ENCODE measurements around the gene SHLD1. TPM values are rescaled to one million over a fixed set of nuclear protein-coding genes. Genes with fewer than 3 reads are reported as not detected.

SHLD1 gene
- total RNA-seq, 1 experiment from 2014 or later, result 2.4 TPM

DNA sequence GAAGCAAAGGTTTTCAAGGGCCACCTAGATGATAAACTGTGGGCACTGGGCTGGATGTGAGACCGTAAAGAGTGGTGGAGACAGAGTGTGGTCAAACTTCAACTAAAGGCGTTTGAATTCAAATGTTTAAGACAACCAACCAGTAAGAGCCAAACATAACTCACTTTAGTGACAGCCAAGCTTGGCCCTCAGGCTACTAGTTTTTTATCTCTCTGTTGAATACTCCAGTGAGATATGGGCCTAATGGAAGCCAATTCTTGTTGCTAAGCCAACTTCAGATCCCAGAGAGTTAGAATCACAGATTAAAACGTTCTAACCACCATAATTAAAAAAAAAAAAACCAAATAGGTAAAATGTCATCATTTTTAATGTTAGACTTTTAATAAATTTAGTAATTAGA, 142.9 kb downstream of the SHLD1 start (continued):
- TF ChIP-seq JUND (IDR thresholded peaks at IDR 0.05) (no peak), CBX3 (IDR thresholded peaks at IDR 0.05; ENCODE audit: low read depth) (no peak), POLR2AphosphoS5 (IDR thresholded peaks at IDR 0.05; ENCODE audit: low read depth, low read length) (no peak), RAD21 (IDR thresholded peaks at IDR 0.05; ENCODE audit: low read depth) (no peak), CEBPB (IDR thresholded peaks at IDR 0.05; ENCODE audit: low read depth) (no peak), SRF (IDR thresholded peaks at IDR 0.05; ENCODE audit: low read depth) (no peak), SP1 (IDR thresholded peaks at IDR 0.05; ENCODE audit: low read depth) (no peak), EGR1 (IDR thresholded peaks at IDR 0.05; ENCODE audit: low read depth) (no peak)
- TF ChIP-seq, protein P1, sequence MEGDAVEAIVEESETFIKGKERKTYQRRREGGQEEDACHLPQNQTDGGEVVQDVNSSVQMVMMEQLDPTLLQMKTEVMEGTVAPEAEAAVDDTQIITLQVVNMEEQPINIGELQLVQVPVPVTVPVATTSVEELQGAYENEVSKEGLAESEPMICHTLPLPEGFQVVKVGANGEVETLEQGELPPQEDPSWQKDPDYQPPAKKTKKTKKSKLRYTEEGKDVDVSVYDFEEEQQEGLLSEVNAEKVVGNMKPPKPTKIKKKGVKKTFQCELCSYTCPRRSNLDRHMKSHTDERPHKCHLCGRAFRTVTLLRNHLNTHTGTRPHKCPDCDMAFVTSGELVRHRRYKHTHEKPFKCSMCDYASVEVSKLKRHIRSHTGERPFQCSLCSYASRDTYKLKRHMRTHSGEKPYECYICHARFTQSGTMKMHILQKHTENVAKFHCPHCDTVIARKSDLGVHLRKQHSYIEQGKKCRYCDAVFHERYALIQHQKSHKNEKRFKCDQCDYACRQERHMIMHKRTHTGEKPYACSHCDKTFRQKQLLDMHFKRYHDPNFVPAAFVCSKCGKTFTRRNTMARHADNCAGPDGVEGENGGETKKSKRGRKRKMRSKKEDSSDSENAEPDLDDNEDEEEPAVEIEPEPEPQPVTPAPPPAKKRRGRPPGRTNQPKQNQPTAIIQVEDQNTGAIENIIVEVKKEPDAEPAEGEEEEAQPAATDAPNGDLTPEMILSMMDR (IDR thresholded peaks at IDR 0.05 in 2 of 3, conservative IDR thresholded peaks at IDR 0.05 in 1 of 3; ENCODE audit: borderline replicate concordance in 1 of 3, insufficient read depth in 1 of 3, low read depth in 2 of 3, low read length in 2 of 3), result no peak
- TF ChIP-seq, protein P2, sequence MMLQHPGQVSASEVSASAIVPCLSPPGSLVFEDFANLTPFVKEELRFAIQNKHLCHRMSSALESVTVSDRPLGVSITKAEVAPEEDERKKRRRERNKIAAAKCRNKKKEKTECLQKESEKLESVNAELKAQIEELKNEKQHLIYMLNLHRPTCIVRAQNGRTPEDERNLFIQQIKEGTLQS (IDR thresholded peaks at IDR 0.05), result no peak

DNA sequence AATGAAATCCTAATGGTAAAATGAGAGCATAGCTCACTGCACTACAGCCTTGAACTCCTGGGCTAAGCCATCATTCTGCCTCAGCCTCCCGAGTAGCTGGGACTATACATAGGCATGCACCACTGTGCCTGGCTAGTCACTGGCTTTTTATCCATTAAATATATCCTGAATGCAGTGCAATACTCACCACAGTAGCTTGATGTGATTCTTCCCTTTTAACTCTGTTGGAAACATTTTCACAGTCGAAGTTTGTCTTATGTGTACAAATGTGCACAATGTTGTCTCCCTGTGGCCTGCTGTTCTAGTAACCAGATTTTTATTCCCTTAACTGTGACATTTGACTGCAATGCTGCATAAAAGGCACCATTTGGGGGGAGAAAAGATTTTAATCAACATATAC, 143.4 kb downstream of the SHLD1 start:
- Histone ChIP-seq H3K9me3 (ENCODE audit: control insufficient read depth in 1 of 2, insufficient read depth in 1 of 2, low read depth in 1 of 2, low read length in 2 of 2) (no peaks in the 10 kb centered on the region), H3K4me2 (ENCODE audit: low read length) (no peak overlapping the region), H3K36me3 (ENCODE audit: control insufficient read depth in 1 of 2, insufficient read depth in 2 of 2, low read length in 2 of 2) (no peaks in the 10 kb centered on the region), H4K20me1 (ENCODE audit: insufficient read depth) (no peaks in the 10 kb centered on the region), H3K4me1 (ENCODE audit: control insufficient read depth in 1 of 2, insufficient read depth in 2 of 2, low read length in 2 of 2) (no peaks in the 10 kb centered on the region), H2AFZ (ENCODE audit: low read depth, low read length, poor library complexity, severe bottlenecking) (no peak overlapping the region), H3K27me3 (ENCODE audit: insufficient read depth, low read length) (peaks cover 34% of the 10 kb centered on the region), H3K9me2 (ENCODE audit: insufficient read depth) (no peaks in the 10 kb centered on the region), H3K4me3 (replicated peaks in 1 of 2; ENCODE audit: low read depth in 1 of 2, low read length in 2 of 2) (no peak overlapping the region), H3K9ac (ENCODE audit: low read length) (no peak overlapping the region), H3K27ac (ENCODE audit: low read depth, low read length) (no peak overlapping the region), H3K79me2 (ENCODE audit: insufficient read depth, low read length) (no peaks in the 10 kb centered on the region)
- ChIA-PET CTCF (no interaction called here), RAD21 (ENCODE audit: low non-redundant PET in 1 of 2, low total read pairs in 2 of 2, uncharacterized antibody in 2 of 2, unreplicated experiment in 2 of 2) (no interaction called here), POLR2A (no interaction called here)
- BruUV-seq (replicated peaks), result no TSS peak
- DNase-seq (ENCODE audit: low read depth, low spot score) (no peak), ATAC-seq (no peak)
- intact Hi-C loops (cut with micrococcal nuclease), result no loop called here
- no peak for TF ChIP-seq YY1 (IDR thresholded peaks at IDR 0.05; ENCODE audit: extremely low read depth, insufficient replicate concordance, low read depth, low read length)
- TF ChIP-seq, protein P3, sequence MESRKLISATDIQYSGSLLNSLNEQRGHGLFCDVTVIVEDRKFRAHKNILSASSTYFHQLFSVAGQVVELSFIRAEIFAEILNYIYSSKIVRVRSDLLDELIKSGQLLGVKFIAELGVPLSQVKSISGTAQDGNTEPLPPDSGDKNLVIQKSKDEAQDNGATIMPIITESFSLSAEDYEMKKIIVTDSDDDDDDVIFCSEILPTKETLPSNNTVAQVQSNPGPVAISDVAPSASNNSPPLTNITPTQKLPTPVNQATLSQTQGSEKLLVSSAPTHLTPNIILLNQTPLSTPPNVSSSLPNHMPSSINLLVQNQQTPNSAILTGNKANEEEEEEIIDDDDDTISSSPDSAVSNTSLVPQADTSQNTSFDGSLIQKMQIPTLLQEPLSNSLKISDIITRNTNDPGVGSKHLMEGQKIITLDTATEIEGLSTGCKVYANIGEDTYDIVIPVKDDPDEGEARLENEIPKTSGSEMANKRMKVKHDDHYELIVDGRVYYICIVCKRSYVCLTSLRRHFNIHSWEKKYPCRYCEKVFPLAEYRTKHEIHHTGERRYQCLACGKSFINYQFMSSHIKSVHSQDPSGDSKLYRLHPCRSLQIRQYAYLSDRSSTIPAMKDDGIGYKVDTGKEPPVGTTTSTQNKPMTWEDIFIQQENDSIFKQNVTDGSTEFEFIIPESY (IDR thresholded peaks at IDR 0.05; ENCODE audit: extremely low read depth, insufficient replicate concordance, low read length), result no peak
- no peak for TF ChIP-seq EZH2phosphoT487 (IDR thresholded peaks at IDR 0.05; ENCODE audit: borderline replicate concordance)

Data from HCT116 (cell line).